Smooth muscle cell of the brain vasculature (primary cell): ENCODE data around the gene VANGL1.

Source experiments
- DNase-seq: peaks from one replicate; pipeline ENCODE4 v3.0.0-alpha.2; 2012; ENCODE audit warnings: low read depth, low spot score

VANGL1 gene

DNA sequence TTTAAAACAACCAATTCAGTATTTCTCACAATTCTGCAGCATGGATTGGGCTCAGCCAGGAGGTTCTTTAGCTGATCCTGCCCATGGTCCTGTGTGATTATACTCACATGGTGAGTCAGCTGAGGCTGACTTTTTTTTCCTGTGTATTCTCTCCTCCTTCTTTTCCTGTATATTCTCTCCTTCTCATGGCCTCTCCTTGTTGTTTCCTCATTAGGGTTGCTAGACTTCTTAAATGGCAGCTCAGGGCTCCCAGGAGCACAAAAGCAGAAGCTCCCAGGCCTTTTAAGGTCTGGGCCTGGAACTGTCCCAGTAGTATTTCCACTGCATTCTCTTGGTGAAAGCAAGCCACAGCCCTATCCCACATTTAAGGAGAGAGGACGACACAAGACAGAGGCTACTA is 26.8 kb downstream of the VANGL1 start:
- DNase-seq: no peak

DNA sequence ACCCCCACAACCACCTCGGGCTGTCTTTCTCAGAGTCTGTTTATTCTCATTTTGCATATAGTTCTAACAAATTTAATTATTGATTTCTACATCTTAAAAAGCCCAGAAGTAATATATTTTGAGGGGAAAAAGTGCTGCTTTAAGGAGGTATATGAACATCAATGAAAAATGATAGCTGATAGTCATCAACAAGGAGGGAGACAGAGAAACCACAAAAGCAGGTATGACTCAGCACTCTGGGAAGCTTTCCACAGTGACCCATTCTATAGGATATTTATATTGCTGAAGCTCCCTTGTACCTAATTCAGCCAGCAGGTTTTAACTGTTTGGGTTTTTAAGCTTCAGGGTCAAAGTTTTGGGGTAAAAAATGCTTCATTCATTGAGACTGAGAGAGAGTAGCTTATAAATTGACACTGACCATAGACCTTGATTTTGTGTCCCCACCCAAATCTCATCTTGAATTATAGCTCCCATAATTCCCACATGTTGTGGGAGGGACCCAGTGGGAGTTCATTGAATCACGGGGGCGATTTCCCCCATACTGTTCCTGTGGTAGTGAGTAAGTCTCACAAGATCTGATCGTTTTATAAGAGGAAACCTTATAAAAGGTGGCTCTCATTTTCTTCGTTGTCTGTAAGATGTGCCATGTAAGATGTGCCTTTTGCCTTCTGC is 27.4 kb downstream of the VANGL1 start:
- DNase-seq: no peak

DNA sequence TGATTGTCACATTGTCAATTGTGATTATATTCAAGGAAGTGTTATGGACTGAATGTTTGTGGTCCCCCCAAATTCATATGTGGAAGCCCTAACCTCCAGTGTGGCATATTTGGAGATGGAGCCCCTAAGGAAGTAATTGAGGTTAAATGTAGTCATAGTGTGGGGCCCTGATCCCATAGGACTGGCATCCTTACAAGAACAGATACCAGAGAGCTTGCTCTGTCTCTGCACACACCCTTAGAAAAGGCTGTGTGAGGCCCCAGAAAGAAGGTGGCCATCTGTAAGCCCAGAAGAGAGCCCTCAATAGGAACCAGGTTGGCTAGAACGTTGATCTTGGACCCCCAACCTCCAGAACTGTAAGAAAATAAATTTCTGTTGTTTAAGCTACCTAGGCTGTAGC is 28.1 kb downstream of the VANGL1 start:
- DNase-seq: no peak

DNA sequence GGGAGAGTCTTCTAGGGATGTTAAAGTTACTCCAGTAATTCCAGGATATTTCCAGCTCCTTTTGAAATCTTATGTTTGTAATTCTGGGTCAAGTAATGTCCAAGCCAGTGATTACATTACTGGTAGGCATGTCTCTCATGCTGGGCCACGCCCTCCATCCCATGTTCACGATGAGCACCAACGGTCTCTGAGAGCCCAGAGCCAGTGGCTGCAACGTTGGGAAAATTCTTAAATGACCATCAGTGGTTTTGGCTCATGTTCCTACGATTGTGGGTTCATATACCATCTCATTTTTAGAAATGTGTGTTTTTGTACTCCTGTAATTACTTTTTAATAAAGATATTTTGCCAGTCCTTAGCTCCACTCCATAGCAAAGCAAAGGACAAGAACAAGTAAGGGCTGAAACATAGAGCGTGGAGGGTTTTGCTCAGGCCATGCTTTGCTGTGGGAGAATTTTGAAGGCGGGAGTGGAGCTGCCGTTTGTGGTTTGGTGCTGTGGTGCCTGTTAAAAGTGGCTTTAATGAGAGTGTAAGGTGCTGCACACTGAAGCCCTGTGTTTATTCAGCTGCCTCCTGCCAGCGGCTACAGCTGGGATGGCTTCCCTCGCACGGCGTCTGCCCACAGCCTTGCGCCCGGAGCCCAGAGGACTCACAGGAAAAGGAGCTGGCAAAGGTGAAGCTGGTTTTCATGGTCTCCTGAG is 28.9 kb downstream of the VANGL1 start:
- DNase-seq: no peak

DNA sequence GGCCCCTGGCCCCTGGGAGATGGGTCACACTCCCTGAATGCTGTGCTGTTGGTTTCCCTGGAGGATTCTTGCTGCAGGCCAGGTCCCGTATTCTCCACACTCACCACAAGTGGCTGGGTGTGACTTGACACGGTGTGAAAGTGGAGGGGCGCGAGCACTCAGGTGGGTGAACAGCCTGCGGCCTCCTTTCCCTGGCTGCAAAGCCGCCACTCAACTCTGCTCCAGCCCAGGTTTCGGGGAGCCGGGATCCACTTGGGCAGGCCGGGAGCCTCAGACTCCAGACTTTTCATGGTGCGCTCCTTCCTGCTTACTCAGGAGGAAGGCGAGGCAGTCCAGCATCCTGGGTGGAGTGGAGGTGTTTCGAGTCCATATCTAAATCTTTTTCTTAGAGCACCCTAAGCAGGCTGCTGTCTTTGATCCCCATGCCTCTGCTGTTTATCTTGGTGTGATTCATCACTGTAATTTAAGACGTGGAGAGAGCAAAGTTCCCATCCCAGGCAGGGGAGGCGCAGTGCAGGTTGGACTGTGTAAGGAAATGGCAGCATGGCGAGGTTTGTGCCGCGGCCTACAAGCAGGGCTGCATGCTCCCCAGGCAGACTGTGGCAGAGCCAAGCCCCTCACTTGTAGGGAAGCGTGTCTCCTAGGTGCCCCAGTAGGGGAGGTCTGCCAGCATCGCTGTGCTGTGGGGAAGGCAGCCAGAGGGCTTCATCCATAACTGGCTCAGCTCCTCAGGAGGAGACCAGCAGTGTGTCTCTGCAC is 29.6 kb downstream of the VANGL1 start:
- DNase-seq: no peak

DNA sequence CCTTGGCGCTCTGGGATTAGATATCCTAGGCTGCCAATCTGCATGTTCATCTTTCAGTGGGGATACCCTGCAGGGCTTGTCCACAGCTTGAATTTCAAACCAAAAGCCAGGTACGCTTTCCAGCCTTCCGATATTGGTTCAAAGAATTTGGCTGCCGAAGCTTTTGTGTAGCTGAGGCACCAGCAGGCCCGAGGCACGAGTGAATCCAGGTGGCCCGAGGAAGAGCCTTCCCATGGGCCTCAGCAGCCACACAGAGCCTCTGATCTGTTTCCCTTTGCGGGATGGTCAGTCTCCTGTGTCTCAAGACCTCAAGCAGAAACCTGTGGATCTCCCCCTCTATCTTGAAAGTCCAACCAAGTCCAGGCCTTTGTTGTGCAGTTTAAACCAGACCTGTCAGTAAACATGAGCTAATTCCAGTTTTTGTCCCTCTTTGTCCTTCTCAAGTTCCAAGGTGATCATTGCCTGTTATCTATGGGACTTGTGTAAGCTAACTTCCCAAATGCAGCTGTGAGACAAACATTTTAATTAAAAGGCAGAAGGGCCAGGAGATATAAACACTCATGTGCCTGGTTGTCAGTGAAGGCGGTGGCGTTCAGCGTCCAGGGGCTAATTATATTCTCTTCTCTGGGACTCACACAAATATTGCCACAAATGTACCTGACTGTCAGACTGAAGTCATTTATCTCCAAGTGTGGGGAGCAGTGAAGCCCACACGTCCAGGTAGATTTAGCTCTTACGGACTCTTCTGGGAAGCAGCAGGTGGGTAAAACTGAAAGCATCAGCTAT is 30.6 kb downstream of the VANGL1 start:
- DNase-seq: no peak

DNA sequence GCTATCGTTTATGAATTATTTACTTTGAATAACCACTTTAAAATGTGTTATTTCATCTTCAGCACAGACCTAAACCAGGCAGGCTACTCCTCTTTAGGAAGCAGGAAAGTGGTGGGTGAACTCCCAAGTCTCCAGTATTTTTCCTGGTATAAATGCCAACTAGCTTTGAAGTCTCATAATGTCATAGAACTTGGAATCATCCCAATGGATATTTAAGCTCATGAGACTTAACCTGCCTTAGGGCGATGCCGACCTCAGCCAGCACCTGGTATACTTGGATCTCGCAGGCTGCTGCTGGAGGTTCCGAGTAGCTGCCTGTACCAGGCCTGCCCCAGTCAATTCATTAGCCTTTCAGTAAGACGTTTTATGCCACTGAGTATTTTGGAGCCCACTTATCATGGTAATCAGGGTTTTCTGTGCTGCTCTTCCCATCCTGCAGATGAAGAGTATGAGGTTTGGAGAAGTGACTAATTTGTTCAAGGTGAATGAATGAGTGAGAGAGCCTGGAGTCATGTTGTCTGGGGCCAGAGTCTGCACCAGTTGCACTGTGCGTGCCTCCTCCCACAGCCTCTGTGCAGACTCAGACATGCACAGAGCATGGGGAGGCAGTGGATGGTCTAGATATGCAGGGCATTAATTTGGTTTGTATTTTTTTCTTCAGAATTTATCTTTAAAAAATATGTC is 34.9 kb downstream of the VANGL1 start:
- DNase-seq: no peak

DNA sequence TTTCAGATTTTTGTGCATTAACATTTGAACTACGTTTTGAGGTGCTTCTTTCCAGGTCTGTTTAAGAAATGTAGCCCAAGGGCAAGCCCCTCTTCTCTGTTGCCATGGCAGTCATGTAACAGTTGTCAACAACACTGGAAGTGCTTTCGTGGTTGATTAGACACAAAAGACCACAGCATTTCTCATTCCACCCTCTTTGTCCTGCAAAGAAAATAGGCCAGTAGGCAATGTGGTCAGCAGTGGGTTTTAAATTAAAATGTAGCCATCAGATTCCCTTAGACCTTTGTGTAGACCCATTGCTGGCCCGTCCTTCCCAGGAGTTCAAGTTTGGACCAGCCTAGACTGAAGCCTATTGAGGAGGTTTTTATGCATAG is 35.4 kb downstream of the VANGL1 start:
- no peak for DNase-seq

DNA sequence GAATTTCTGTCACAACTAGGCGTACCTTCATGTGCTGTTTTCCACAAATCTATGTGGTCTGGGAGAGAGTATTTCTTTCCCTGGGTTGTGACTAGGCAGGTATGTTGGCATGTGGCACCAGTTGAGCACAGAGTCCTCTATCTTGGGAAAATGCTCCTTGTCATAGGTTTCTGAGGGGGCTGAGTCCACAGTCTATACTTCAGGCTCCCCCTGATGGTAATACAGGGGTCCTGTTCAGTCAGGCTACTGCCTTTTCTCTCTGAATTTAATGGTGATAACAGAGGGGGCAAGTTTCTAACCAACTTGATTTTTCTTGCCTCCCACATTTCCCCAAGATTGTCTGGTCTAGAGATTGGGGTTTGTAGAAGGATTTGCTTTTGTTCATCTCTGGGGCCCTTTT is 35.8 kb downstream of the VANGL1 start:
- no peak for DNase-seq

DNA sequence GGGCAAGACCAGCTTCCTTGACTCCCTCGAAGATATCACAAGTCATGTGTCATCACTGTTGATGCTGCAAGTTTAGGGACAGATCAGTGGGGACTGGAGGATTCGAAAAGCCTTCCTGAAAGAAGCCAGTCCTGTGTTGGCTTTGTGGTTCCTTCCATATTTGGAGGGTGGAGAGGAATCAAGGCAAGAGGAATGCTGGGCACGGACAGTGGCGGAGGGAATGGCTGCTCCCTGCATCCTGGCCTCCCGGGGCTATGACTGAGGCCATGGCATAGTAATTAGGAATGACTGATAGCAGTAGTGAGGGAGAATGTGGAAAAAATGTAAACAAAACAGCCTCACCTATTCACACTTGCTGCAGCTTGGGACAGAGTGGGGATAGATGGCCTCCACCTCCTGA is 36.4 kb downstream of the VANGL1 start:
- no peak for DNase-seq

DNA sequence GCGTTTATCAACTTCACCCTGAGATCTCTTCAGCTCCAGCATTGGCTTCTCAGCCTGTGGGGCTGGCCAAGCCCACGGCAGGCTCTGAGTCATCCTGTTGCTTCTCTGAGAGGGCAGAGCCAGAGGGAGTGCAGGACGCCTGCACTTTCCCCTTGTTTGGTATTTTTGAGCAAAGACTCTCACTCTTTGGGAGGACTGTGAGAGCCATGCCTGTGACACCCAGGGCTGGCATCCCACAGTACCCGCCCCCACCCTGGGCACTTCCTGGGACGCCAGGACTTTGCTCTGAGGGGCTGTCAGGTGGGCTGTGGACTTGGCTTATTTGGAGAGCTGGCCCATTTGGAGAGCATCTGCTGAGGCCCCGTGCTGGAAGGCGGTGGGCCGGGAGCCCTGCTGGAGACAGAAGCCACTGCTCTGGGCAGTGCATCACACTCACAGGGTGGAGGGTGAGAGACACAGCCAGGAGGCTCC is 37.4 kb downstream of the VANGL1 start:
- no peak for DNase-seq

DNA sequence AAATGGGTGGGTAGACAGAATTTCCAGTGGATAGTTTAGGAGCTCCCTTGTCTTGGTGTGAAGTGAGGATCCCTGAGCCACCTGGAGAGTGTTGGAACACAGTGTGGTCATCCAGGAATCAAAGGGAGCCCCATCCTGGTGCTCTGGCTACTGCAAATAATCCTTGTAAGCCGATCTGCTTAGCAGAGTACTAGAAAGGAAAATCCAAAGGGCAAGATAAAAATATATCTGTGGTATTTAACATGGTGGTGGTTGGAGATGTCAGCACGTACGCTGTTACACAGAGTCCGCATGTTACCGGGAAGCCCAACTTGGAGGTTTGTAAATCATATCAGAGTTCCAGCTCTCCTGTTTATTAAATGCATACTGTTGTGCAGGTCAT is 39.0 kb downstream of the VANGL1 start:
- no peak for DNase-seq

DNA sequence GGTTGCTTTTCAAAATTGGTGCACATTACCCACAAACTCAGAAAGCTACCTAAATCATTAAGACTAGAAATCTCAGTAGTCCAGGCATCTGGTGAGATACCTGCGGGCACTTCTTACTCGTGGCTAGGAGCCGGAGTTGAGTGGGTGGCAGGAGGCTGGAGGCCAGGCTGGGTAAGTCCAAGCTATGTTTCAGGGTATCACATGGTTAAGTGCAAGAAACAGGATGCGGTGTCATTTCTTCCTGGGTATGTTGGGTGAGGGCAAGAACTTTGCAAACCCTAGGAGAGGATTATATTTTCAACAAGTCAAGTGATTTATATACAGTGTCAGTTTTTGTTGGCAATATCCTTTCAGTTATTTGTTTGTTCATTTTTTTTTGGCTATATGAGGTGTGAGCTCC is 41.0 kb downstream of the VANGL1 start:
- DNase-seq: no peak

DNA sequence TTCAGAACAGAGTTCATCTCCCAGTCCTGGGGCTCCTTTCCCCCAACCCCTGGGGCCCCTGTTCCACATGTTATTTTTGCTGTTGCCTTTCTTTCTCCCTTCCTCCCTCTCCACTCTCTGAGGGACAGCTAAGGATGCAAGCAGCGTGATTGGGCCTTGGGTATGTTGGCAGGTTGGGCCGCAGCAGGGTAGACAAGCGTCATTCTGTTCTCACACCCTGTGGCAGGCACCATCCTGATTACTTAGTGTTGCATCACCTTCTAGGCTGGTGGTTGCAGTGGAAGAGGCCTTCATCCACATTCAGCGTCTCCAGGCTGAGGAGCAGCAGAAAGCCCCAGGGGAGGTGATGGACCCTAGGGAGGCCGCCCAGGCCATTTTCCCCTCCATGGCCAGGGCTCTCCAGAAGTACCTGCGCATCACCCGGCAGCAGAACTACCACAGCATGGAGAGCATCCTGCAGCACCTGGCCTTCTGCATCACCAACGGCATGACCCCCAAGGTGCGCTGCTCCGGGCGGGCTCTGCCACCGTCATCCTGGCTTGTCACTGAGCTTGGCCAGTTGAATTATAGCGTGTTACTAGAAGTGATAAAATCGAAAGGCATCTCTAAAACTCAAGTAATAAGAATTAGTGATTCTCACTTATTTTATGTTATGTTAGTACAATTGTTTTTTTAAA is 43.4 kb downstream of the VANGL1 start:
- no peak for DNase-seq

DNA sequence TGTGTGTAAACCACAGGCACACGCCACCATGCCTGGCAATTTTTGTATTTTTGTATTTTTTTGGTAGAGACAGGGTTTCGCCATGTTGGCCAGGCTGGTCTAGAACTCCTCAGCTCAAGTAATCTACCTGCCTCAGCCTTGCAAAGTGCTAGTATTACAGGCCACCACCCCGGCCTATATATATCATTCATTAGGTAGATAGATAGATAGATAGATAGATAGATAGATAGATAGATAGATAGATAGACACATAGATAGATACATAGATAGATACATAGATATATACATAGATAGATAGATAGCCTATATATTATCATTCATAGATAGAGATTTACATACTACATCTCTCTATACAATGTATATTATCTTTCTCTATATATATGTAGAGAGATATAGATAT is 46.0 kb downstream of the VANGL1 start:
- DNase-seq: no peak

DNA sequence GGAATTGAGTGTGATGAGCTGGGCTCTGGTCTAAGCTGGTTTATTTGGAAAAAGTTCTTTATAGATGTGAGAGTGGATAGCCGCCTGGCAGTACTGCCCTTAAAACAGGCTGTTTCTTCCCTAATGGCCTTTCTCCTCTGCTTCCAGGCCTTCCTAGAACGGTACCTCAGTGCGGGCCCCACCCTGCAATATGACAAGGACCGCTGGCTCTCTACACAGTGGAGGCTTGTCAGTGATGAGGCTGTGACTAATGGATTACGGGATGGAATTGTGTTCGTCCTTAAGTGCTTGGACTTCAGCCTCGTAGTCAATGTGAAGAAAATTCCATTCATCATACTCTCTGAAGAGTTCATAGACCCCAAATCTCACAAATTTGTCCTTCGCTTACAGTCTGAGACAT is 49.2 kb downstream of the VANGL1 start:
- DNase-seq: no peak

DNA sequence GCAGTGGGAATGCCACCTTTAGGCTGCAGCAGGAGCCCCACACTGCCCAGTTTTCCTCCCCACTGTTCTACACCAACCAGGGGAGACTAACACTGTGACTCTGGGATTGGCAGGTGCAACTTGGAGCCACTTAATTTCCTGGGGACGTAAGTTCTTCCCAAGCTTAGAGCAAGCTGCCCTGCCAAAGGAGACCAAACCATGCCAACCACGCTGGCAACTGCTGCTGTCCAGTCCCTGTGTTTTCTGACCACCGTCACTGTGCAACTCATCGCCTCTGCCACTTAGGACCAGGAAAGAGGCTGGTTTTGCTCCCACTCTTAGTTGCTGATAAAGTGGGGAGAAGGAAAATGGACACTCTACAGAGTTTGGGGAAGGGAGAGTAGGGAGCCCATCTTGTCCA is 50.5 kb downstream of the VANGL1 start:
- no peak for DNase-seq

DNA sequence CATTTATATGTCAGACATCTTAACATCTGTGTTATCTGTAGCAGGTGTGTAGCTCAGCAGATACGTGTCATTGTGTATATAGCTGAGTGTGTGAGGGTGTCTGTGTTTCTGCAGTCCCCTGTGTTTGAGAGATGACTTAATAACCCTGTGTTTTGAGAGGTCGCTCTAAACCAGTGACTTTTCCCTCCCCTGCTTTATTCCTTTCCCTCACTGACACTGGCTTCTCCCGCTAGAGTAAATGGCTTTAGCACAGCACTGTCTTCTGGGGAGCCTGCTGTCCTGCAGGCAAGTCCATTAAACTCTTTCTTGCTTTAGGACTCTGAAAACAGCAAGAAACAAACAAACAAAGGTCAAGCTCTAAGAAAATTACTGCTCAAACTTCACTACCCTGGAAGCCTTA is 53.0 kb downstream of the VANGL1 start:
- no peak for DNase-seq

DNA sequence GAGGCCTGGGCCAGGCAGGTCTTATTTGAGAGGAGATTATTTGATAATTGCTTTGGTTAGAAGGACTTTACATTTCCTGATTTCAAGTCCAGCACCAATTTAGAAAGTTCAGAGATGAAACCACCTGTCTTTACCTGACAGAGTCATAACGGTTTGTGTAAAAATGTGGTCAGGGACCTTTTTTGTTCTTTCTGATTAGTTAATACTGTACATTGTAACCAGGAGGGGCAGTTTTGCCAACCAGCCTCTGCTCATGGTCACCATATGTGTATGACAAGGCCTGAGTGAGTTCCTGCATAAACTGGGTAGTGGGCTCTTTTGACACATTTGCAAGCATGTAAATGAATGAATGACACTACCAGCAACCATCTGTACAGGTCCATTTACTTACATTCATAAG is 55.8 kb downstream of the VANGL1 start:
- DNase-seq: no peak

DNA sequence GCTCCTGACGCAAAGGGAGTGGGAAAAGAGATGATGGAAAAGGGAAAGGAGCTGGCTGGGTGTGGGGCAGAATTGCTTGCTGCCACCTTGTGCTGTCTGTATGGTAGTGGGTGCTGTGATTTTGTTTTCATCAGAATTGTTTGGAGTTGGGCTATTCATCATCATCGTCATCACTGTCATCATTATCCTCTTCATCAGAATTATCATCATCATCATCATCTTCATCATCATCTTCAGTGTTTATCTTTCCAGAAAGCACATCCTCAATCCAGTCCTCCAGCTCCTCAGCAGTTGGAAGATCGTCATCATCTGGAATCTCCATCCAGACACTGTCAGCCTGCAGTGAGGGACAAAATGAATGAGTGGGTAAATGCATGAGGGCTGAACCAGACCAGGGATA is 59.3 kb downstream of the VANGL1 start:
- DNase-seq: no peak

DNA sequence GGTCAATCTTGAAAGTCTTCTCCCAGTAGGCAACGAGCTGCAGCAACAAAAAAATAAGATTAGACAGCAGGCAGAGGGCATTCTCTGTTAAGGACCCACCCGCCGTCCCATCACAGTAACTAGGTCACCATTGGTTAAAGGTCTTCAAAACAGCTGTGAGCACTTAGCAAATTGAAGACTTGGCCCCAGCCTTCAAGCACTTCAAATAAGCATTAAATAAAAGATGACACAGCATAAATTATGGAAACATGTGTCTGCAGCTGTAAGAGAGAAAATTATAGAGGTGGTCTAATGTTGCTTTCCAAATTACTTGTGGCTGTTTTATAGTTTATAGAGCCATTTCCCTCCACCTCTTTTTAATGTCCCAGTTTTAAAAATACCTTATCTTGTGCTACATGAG is 61.2 kb downstream of the VANGL1 start:
- DNase-seq: no peak
